ENCODE results near the gene RMRP.

- TF ChIP-seq FOXM1 (IDR thresholded peaks at IDR 0.05; ENCODE audit: low read depth, low read length) = no peak
- no peak for TF ChIP-seq ATF2 (IDR thresholded peaks at IDR 0.05; ENCODE audit: low read length)
- TF ChIP-seq CTCF (IDR thresholded peaks at IDR 0.05 in 2 of 3, conservative IDR thresholded peaks at IDR 0.05 in 1 of 3; ENCODE audit: control insufficient read depth in 2 of 3, extremely low read depth in 1 of 3, insufficient read depth in 1 of 3, low read depth in 3 of 3, low read length in 3 of 3) = no peak
- no peak for TF ChIP-seq CHD1 (IDR thresholded peaks at IDR 0.05; ENCODE audit: low read depth, low read length)
- TF ChIP-seq POLR2A (IDR thresholded peaks at IDR 0.05; ENCODE audit: low read depth, low read length) = no peak
- TF ChIP-seq IRF3 (IDR thresholded peaks at IDR 0.05) = no peak
- no peak for TF ChIP-seq REST (IDR thresholded peaks at IDR 0.05; ENCODE audit: low read depth, low read length)
- TF ChIP-seq ZSCAN29 (IDR thresholded peaks at IDR 0.05) = no peak
- no peak for TF ChIP-seq LARP7 (IDR thresholded peaks at IDR 0.05)
- TF ChIP-seq SPI1 (IDR thresholded peaks at IDR 0.05; ENCODE audit: borderline replicate concordance, insufficient read depth, low read depth, low read length) = no peak
- no peak for TF ChIP-seq MAX (IDR thresholded peaks at IDR 0.05; ENCODE audit: low read depth, low read length)
- TF ChIP-seq EZH2 (IDR thresholded peaks at IDR 0.05; ENCODE audit: borderline replicate concordance, control insufficient read depth, low read depth, low read length) = no peak
- TF ChIP-seq ATF7 (IDR thresholded peaks at IDR 0.05; ENCODE audit: low read depth) = no peak
- no peak for TF ChIP-seq MEF2A (IDR thresholded peaks at IDR 0.05; ENCODE audit: insufficient read depth, low read depth, low read length)
Measured at GRCh38 chr9:35629597-35629996, 28.2 kb downstream of the RMRP start.
